NCI-H1105 treated with DMSO at 0.1 percent for 48 hours (cell line): Measurements from ENCODE around the gene C20orf173.
"Not testable (repeated sequence)": the region's sequence is repeated elsewhere in the genome, so short reads cannot be mapped to it uniquely, and the experiment has no call there.

Source experiments
- DNase-seq: peaks from one replicate; lab custom pipeline; 2025; lab: John Stamatoyannopoulos, UW

Gene C20orf173, protein sequence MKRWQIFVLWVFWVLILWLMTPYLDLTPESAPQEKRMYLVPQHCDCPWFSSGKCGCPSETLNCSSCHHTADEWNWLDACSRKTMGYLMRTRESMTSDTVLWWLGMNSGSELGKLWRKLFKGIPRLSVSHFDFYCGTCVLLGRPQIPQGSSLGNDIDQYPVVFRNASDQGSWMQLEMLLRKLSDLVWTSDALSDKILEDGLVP

GRCh38 chr20:35529552-35529951 is at the start of gene C20orf173:
Gene C20orf173, minus strand, starts transcription at chr20:35529652. Its CDS starts 279 bp downstream, at chr20:35529373.
- DNase-seq = no peak

DNA sequence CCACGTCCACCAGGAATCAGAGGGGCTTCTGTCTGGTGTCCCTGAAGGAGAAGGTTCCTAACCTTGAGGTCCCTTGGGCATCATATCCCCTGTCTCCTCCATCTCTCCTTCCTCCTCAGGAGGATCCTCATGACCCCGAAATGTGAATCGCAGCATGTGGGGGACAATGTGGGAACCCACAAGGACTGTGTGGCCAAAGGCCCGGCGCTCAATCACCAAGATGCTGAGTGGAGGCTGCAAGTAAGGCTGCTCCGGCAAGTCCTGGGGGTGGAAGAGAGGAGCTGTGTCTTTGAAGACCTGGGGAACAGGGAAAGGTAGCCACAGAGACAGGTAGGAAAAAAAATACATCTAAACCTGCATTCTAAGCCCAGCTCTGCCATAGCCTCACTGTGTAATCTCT is 49.7 kb upstream of the C20orf173 start:
- no peak for DNase-seq

DNA sequence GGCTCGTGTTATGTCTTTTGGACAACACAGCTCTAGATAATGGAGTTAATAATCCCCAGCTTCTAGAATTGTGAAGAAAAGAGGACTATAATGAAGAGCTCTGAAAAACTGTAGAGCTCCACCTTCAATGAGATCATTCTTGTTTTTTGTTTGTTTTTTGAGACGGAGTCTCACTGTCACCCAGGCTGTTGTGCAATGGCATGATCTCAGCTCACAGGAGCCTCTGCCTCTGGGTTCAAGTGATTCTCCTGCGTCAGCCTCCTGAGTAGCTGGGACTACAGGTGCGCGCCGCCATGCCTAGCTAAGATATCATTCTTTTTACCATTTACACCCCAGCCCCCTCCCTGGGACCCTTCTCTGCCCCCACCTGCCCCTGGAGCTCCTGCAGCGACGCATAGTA is 49.0 kb upstream of the C20orf173 start:
- no peak for DNase-seq

- DNase-seq = no peak
These were observed 47.4 kb upstream of the C20orf173 start for GRCh38 chr20:35576816-35577215.

DNA sequence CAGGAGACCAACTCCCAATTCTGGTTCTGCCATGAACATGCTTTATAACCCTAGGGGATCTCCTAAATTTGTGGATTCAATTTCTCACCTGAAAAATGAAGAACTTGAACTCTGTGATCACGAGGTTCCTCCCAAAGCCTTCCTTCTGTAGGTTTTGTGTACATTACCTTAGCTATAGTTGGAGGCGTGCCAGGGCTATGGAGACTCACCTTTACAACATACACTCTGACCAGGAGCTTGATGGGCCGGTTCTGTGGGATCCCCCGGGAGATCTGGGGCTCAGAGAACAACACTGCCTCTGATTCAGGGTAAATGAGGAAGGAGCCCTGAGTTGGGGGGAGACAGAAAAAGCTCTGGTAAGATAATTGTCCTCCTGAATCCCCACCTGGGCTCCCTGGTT is 46.5 kb upstream of the C20orf173 start:
- DNase-seq = no peak

- DNase-seq = no peak
These were observed 43.4 kb upstream of the C20orf173 start for GRCh38 chr20:35572838-35573237.

- no peak for DNase-seq
These were observed 42.1 kb upstream of the C20orf173 start for GRCh38 chr20:35571555-35571954.

DNA sequence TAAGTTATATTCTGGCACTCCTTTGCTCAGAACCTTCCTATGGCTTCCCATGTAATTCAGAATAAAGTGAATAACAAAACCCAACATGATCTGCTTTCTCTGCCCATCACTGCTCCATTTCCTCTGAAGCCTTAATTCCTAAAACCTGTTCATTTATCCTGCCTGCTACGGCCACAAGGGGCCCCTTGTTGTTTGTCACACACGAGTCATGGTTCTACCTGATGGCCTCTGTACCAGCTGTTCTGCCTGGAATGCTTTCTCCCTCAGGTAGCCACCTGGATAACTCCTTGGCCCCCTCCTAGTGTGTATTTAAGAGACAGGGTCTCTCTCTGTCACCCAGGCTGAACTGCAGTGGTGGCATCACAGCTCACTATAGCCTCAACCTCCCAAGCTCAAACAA is 39.2 kb upstream of the C20orf173 start:
- no peak for DNase-seq

- DNase-seq = no peak
These were observed 35.5 kb upstream of the C20orf173 start for GRCh38 chr20:35564905-35565304.

GRCh38 chr20:35563834-35564233 is 34.4 kb upstream of the C20orf173 start:
- DNase-seq = no peak

DNA sequence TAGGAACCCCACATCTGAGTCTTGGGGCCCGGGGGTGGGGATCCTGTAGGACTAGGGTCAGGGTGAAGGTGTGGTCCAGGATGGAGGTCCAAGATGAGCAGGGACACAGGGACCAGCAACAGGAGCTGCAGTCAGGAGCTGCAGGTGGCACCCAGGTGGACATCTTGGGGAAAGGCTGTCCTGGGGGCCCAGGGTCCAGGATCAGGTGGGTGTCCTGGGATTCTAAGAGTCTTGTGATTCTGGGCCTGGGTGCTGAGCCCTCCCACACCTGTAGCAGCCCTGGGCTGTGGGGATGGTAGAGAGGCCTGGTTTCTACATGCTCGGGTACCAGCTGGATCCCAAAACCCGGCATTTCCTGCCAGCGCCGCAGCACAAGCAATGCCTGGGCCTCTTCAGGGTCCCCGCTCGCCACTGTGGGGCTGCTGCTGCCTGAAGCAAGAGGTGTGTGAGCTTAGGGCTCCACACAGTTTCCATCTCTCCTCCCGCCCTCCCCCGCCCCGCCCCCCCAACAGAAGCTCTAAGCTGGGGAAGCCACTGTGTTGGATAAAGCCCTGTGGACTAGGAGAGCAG is 33.2 kb upstream of the C20orf173 start:
- DNase-seq = no peak

DNA sequence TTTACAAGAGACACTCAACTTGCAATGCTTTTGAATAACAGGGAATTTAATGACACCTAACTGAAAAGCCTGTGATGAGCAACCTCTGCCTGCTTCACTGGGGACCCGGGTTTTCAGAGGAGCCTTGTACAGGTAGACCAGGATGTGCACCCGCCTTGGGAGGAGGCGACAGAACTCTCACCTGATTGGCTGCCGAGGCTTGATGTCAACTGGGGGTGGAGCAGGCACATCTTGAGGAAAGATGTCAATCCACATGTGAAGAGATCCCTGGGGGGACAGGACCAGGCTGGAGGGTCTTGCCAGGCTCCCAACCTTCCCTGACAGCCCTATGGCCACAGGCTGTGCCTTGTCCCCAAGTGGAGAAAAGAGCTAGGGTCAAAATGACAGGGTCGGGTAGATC is 32.2 kb upstream of the C20orf173 start:
- peak; percentile 25 for DNase-seq

DNA sequence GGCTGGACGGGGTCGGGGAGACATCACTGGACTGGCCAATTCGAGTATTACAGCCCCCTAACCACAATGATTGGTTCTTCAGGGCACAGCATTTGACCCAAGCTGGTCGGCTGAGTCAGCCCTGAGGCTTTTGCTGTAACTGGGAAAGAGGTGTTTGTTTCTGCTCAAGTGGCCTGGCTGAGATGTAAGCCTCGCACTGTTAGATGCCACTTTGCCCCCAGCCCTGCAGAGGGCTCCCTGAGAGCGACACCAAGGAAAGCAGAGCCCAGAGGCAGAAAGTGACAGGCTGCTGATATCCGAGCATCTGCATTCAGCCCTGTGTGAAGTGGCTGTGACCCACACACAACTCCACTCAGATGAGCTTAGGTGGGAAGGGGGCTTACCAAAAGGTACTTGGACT is 31.8 kb upstream of the C20orf173 start:
- DNase-seq = peak; percentile 73

DNA sequence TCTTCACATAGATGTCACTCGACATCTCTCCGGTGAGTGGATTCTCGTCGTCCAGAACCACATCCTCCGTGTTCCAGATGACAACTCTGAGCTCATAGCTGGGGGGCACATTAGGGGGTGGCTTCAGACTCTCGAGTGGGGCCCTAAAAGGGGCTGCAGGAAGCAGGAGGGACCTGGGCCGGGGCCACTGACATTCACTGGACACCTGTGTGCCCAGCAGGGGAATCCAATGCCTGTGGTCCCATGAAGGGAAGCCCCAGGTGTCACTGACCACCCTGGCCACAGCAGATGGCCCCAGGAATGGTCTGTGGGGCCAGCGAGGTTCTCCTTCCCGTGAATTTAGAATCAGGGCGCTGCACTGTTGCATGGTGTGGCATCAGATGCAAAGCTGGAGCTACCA is 31.1 kb upstream of the C20orf173 start:
- DNase-seq = no peak

DNA sequence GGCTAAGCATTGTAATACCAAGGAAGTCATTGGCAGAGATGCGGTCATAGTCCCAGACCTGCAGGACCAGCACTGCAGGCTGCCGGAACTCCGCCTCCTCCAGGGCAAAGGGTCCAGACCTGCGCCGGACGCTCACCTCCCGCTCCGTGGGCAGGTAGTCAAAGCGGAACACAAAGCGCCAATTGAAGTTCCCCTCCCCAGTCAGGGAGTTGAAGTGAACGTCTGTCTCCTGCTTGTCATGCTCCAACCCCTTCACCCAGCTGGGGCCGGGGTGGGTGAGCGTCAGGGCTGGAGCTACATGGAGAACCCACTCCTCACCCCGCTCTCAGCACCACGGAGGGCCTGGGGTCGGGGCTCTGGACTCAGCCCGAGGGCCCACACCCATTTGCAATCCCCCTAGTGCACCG is 30.7 kb upstream of the C20orf173 start:
- DNase-seq = no peak

DNA sequence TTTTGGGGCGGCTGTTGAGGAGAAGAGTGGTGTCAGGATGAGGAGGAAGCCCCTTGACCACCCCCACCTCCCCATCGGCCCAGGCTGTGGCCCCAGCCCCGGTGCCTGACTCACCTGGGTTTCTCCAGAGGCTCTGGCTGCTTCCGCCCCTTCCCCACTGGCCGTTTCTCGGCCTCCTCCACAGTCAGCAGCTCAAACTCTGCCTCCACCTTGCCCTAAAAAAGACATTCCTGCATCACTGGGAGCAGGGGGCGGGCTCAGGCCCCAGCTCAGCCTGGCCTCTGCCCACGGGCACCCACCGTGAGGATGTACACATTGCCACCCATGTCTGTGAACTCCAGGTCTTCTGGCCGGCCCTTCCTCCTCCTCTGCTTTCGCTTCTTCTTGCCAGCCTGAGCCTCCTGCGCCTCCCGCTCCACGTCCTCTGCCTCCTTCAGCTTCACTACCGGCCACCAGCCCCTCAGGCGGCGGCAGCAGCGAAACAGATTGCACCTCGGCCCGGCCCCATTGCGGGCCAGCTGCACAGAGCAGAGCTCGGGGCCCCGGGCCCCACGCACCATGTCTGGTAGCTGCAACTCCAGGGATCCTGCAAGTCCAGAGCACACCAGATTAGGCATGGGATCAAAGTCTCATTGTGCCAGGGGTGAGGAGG is 29.7 kb upstream of the C20orf173 start:
- DNase-seq = no peak

GRCh38 chr20:35558451-35558850 is 29.0 kb upstream of the C20orf173 start:
- no peak for DNase-seq

DNA sequence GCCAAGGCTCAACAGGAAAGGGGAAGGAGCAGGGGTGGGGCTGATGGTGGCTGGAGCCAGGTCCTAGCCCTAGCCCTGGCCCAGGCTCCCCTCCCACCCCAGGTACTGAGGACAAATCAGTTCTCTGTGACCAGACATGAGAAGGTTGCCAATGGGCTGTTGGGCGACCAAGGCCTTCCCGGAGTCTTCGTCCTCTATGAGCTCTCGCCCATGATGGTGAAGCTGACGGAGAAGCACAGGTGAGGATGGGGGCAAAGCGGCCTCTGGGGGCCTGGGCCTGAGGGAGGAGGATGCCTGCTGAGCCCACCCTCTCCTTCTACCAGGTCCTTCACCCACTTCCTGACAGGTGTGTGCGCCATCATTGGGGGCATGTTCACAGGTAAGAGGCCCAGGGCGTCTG is 27.4 kb upstream of the C20orf173 start:
- DNase-seq = no peak

GRCh38 chr20:35555951-35556645 is 26.6 kb upstream of the C20orf173 start:
- DNase-seq = no peak

DNA sequence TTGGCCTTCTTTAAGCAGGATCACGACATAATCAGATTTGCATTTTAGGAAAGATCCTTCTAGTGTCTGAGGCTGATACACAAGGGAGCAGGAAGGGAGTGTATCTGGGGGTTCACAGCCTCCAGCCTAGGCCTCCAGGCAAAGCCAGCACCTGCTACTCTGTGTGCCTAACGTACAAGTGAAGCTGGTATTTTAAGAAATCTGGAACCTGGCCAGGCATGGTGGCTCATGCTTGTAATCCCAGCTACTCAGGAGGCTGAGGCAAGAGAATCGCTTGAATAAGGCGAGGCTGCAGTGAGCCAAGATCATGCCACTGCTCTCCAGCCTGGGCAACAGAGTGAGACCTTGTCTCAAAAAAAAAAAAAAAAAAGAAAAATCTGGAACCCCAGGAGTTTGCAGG is 26.0 kb upstream of the C20orf173 start:
- not testable (repeated sequence) for DNase-seq

DNA sequence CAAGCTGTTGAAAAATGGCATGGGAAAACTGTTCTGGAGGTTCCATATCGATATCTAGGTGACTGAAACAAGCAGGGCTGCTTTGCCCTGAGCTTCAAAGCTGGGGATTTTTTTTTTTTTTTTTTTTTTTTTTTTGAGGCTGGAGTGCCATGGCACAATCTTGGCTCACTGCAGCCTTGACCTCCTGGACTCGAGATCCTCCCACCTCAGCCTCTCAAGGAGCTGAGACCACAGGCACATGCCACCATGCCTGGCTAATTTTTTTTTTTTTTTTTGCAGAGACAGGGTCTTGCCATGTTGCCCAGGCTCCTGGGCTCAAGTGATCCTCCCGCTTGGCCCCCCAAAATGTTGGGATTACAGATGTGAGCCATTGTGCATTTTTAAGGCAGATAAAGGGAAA is 23.5 kb upstream of the C20orf173 start:
- no peak for DNase-seq

DNA sequence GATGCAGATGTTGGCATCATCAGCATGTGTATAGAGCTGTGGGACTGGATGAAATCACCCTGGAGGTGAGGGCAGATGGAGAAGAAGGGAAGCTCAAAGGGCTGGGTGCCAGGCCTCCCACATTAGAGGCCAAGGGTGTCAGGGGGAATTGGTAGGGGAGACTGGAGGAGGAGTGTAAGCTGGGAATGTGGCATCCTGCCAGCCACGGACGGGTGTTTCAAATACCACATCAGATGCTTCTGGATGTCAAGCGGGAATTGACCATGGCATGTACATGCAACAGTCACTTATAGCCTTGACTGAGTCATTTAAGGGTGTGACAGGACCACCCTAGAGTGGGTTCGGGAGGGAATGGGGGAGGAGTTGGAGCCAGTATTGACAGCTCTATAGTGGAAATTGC is 22.1 kb upstream of the C20orf173 start:
- no peak for DNase-seq

DNA sequence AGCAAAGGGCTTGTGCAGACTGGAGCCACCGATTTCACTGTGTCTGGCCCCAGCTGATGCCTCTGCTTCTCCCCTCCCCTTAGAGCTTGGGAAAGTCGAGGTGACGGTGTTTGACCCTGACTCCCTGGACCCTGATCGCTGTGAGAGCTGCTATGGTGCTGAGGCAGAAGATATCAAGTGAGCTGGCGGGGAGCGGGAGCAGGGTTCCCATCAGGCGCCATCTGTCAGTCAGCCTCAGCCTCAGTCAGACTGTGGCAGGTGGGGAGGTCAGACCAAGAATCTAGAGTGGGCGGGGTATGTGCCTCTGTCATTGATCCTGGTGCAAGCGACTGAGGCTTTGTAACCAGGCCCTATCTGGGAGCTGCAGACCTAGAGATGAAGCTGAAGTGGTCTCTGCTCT is 17.9 kb upstream of the C20orf173 start:
- DNase-seq = no peak
